HuH-7.5 (cell line): ENCODE measurements around the gene SGMS1.

ENCODE experiments used
- DNase-seq: peaks from one replicate; pipeline ENCODE4 v3.0.0; 2011; ENCODE audit warnings: low spot score

Gene SGMS1

DNA sequence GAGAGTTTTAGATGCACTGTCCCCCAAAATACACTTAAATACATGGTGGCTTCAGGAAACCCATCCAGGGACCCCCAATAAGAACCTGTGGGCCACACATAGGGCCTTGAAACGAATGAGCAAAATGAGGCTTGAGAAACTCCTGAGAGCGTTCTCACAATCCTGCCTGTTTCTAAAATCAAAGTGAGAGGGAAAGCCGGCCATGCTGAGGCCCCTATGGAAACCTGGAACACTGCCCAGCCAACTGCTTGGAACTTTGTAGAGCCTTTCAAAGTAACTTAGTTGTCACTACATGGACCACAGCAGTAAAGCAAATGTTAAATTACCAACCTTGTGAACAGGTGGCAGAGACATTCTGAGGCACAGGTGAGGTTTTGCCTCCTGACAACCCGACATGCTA lies 13.4 kb downstream of the SGMS1 start:
- DNase-seq: no peak

DNA sequence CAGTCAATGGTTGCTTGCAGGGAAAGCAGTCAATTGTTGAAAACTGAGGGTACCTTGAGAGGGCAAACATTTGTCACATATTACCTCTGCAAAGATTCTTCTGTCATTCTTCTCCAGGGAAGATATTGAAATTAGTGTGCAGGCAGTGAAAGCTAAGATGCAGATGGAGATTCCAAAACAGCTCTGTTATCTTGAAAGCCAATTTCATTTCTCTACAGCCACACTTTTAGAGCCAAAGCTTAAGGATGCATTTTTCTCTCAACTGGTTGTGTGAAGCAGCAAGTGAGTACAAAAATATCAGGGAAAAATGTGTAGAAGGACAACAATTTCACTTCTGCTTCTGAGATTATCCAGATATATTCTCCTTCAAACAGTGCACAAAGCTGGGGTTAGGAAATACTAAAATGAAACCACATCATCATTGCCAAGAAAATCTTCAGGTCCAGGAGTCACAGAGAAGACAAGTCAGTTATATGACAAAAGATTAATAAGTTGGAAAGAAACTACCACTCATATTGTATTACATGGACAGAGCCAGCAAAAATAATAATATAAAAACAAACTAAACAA lies 16.3 kb downstream of the SGMS1 start:
- DNase-seq: no peak

DNA sequence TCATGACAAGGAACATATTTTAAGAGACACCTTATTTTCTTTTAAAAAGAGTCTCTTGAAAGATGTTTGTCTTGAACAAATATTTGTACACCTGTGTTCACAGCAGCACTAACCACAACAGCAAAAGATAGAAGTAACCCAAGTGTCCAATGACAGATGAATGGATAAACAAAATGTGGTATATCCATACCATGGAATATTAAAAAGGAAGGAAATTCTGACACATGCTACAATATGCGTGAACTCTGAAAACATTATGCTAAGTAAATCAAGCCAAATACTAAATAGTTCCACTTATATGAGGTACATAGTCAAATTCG lies 17.8 kb downstream of the SGMS1 start:
- no peak for DNase-seq

DNA sequence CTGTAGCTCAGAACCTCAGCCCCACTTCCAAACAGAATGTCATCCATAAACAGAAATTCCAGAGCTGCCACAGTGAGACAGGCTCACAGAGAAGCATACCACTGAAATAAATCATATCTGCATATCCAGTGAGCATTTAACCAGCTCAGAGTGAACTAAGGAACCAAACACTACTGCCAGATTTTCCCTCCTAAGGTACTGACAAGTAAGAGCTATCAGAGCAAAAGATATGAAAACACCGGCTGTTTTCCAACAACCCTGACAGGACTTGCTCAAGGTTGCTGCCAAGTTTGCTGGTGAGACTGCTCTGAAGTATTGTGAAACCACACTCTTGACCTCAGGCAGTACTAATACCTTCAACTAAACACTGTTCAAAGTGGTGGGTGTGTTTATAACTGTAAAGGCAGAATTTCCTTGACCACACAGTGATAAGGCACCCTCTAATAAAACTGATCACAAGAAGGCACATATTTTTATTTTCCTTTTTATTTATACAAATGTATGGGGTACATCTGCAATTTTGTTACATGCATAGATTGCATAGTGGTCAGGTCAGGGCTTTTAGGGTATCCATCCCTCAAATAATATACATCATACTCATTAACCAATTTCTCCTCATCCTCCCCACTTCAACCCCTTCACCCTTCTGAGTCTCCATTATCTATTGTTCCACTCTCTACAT lies 18.3 kb downstream of the SGMS1 start:
- DNase-seq: no peak

DNA sequence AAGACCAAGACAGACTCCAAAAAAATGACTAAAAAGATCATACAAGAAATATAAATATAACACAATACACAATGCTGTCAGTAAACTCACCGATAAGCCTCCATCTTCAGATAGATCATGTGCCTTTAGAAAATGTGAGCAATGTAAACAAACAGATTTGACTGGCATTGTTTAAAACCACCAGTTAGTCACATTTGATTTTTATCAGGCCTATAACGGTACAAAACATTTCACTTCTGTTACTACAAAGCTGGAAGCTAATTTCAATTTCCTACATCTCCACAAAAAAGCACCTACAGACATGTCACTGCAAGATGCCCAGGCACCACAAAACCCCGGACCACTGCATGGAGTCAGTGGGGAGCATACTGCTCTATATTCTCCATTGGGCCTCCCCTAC lies 18.9 kb downstream of the SGMS1 start:
- DNase-seq: no peak

DNA sequence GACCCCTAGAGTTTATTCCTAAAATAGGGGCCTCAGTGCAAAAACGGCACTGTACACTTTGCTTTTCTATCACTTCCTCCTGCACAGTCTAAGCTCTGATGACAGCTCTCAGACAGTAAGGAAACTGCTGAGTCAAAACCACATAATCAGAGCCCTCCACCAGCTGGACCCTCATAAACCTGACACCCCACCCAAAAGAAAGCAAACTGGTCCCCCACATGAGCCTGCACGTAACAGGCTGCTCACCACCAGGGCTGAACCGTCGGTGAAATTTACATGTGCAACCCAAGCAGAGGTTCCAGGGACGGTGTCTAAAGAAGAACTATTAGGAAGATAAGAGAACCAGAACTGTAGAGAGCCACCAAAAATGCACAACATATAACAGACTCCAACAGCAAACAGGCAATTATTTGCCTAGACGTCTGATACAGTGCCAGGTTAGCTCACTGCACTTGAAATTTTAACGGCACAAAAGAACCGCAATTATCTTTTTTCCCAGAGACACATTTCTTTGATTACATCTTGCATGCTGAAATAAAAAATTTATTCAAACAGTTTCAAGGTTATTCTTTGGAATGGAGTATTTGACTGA lies 19.6 kb downstream of the SGMS1 start:
- no peak for DNase-seq

DNA sequence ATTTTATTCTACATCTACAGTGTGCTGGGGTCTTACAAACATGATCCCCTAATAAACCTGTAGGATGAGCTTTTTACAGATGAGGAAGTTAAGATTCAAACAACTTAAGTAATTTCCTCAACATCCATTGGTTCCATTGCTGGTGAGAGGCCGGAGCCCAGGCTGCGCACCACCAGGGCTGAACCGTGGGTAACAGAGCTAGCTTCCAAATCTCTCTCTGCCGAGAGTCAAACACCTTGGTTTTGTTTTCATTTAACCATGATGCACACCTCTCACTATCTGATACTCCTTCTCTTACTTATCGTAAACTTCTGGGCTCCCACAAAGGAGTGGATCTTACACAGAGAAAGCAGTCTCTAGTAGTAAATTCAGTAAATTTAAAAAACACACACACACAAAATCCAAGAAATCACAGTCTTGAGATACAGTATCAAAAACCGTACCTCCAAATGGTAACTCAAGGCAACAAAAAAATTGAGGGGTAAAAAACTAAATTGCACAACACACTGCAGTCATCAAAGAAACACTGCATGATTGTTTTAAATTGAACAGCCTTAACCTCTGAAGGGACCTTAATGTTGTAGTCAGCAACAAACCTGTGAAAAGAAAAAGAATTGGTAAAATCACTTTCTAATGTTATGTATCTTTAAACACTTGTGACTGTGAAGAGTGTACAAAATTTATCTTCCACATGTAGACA lies 20.5 kb downstream of the SGMS1 start:
- DNase-seq: no peak

DNA sequence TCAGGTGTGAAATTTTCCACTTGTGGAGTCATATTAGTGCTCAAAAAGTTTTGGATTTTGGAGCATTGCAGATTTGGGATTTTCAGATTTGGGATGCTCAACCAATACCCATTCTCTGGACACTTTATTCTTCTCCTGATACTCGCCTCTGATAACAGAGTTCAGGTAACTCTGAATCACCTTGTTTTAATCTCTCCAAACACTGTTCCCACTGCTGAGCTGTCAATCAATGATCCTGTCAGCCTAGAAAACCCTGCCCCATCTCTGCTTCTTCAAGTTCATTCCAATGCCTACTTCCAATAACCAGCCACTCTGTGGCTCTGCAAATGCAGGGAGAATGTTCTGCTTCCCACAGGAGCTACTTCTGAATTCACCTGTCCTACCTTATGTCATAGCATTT lies 21.8 kb downstream of the SGMS1 start:
- no peak for DNase-seq

DNA sequence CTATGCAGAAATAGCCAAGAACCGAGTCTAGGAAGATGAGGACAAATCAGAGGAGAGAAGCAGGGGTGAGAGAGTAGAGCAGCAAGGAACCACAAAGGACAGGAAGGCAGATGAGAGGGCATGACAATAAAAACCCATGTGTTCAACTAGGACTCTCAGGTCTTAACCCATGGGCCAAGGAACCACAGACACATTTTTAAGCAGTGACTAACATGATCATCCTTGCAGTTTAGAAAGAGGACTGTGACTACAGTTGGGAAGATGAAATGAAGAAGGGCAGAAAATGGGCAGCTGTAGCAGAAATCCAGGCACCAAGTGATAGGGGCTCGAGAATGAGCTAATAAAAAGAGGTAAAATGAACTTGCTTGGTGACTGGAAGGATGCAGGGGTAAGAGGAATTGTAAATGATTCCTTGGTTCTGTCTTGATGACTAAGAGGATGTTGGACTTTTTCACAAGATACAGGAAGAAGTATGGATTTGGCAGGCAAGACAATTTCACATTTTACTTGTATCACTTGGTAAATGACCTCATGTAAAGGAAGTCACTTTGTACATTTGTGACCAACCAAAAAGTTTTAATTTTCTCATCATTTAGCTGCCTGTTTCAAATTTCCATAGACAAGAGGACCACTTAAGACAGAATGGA lies 22.8 kb downstream of the SGMS1 start:
- no peak for DNase-seq

DNA sequence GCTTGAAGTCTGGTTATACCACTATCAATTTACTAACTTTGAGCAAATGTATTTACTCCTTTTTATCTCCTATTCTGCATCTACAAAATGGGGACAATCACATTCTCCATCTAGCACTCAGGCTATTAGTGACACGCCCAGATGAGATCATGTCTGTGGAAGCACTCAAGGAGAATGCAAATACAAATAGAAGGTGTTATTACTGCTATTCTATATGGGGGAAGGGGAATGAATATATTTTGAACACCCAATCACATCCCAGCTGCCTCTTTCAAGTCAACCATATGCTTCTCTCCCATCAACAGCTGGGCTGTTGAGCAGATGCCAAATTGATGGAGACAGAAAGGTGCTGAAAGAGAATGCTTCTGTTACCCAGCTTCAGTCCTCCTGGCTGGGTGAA lies 23.5 kb downstream of the SGMS1 start:
- no peak for DNase-seq

DNA sequence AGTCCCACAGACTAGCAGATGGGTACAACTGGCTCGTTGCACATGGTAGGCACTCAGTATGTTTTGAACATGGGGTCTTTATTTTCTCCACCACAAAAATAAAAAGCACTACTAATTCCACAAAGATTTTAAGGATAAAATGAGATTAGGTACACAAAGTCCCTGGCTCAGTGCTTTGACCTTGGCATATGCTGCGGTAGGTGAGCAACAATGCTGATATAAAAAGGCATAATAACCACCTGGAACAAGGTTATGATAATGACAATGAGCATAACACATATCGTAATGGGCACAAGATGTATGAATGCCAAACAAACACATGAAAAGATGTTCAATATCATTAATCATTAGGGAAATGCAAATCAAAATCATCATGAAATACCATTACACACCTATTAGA lies 26.9 kb downstream of the SGMS1 start:
- no peak for DNase-seq

DNA sequence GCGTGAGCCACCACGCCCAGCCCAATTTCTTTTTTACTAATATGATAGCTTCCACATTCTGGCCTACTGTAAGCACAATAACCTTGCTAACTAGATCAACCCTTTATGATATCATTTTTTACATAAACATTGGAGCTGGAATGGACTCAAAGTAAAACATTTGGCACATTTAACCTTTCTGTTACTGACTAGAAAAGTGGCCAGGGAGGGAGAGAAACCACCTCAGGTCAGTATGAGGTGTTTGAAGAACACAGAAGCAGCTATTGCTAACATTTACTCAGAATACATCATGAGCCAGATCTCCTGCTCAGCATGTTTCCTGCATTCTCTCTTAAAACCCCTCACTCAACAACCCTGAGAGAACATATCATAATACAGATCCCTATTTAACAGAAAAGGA lies 27.3 kb downstream of the SGMS1 start:
- no peak for DNase-seq

DNA sequence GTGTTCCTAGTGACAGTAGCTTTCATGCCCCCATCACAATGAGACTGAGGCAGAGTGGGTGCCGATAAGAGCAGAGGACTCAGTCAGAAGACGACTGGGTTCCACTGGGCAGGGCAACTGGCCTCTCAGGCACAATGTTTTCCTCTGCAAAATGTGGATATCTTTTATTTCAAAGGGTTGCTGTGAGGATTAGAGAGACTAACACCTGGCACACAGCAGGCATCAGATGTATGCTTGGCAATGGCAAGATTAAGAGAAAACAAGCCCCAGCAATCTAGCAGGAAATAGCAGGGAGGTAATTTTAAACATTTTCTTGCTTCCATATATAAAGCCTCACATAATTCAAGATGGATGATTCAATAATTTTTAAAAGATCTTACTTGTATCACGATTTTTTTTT lies 28.0 kb downstream of the SGMS1 start:
- no peak for DNase-seq

DNA sequence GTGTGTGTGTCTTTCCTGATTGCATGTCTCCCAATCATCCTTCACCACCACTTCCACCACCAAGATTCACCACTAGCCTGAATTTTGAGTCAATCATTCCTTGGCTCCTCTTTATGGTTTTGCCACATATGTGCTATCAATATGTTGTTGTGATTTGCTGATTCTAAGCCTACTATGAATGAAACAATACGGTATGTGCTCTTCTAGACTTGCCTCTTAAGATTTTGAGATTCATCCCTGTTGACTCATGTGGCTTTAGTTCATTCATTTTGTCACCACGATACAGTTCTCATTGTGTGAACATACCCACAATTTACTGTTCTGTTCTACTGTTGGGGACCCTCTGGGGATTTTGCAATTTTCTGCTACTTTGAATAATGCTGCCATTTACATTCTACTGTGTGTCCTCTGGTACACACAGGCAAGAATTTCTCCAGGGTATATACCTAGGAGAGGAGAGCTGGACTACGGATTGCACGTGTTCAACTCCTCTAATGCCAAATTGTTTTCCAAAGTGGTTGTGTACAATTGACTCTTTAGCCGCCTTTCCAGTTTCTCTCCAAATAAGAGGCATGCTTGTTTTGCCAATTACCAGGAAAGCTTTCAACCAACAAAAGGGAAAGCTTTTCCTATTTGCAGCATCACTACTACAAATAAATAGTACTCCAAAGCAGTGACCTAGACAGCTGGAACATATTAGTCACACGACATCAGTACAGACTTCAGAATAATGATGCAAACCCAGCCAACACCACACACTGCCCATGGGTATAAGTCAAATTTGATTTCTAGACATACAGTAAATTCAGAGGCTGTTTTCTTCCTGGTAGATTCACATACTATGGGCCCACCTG lies 30.0 kb downstream of the SGMS1 start:
- DNase-seq: no peak

DNA sequence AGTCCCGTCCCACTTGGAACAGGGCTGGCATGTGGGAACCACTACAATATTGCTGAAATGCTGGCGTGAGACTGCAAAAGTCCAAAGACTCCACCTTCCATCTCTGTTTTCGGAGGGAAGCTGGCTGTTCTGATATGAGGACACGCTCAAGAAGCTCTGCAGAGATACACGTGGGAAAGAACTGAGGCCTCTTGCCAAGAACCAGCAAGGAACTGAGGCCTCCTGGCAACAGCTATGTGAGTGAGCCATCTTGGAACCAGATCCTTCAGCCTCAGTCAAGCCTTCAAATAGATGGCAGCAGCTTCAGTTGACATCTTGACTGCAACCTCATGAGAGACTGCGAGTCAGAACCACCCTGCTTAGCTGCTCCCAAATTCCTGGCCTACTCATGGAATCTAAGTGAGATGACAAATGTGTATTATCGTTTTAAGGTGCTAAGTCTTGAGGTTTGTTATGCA lies 30.8 kb downstream of the SGMS1 start:
- DNase-seq: no peak

DNA sequence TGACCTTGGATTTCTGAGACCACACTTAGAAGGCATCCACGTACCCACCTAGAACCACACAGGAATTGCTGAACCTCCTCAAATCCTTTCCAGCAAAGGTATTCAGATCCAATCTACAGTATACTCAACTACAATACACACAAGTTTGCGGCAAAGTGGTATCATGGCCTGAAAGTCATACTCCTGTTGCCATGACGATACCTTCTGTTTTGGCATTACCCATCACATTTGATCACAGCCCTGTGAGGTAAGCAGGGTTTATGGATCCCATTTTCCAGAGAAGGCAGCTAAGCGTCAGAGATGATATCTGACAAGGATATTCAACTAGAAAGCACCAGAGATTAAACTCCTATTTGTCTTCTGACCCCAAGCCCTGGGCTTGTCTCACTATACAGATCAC lies 32.8 kb downstream of the SGMS1 start:
- DNase-seq: no peak

DNA sequence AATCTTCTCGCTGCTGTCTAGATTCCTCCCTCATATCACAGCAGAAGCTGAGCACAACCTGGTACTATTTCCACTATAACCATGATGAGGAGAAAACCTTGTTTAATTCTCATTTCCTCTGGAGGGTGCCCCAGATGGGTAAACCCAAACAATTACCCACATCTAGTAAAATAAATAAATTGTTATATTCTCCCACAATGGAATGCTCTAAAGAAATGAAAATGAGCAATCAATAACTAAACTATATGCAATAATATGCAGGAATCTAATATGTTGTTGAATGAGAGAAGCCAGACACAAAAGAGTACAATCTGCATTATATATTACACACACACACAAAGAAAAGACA lies 37.0 kb downstream of the SGMS1 start:
- no peak for DNase-seq

DNA sequence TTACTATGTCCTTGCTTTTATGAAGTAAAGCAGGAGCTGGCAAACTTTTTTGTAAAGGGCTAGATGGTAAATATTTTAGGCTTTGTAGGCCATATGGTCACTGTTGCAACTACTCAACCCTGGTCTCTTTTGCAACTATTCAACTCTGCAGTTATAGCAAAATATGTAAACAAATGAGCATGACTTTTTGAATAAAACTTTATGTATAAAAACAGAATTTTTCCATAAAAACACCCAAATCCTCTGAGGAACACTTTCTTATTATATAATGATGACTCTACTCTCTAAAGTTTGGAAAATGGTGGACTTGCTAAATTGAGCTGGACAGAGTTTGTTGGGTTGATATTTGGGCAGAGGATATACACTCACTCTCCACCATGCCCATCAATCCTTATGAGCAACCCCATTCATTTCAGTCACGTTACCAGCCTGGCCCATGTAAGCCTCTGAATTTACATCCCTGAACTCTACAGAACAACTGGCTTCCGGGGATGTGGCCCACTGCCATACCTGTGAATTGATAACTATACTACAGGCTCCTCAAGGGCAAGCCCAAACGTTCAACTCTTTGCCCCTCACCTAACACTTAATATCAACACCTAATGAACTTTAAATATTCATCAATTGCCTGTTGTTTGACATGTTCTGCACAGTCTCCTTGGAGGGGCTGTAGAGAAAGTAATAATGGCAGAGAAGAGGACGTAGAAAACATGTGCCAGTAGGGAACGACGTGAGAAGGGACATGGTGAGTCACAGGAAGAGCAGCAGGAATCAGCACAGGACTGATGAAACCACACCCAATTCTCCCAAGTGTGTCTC lies 37.6 kb downstream of the SGMS1 start:
- DNase-seq: no peak

DNA sequence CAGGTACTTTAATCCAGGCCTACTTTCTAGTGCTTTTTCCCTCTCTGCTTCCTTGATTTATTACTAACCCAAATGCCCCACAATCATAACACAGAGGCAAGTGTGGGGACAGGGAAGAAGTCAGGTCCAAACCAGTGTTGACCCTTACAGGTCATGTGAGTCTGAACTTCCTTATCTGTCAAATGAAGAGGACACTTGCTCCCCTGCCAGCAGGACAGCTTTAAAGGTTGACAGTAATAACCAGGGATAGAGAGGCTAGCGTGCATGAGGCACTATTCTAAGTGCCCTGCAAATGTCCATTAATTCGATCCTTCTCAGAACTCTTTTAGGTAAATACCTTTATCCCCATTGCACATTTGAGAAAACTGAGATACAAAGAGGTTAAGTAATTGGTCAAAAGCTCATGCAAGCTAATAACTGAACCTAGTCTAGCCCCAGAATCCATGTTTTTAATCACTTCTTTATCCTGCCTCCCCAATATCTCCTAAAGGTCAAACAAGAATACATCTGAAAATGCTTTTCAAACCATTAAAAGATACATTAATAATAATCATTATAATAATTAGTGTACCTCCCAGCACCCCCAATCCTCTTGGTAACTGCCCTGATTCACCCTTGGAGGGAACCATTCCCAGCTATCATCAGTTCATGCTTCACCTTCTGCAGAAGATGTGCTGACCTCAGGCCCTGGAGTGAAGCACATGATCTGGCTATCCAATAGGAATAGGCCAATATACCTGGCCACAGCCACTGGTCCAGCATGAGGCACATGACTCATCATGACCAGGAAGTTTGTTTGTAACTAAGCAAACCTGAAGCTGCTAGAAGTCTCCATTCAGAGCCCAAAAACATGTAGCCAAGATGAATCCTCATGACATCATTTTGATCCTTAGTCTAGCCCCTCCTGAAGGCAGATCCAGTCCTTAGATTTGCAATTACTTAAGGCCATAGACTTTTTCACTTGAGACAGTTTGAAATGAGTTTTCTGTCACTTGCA lies 40.7 kb downstream of the SGMS1 start:
- no peak for DNase-seq

DNA sequence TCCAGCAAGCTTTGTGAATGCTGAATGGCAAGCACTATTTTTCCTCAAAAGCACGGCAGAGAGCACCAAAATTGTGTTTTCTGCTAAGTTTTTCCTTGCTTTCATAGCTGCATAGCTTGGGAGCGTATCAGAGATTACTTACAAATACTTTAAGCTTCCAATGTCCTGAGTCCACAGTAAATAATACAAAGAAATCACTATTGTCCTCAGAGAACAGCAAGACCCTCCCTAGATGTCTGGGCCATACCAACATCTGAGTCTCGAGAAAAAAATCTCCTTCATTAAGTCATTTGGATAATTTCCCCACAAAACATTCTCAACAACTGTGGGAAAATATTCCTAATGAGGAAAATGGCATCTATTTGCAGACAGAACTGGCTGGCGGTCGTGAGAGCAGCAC lies 41.7 kb downstream of the SGMS1 start:
- no peak for DNase-seq
